LNCAP (cell line): Measurements from ENCODE around the gene UBAP1L.

ENCODE experiments used
- TF ChIP-seq, protein P1 (sequence below): fragments of 450-650 bp; IDR thresholded peaks from 2 replicates; pipeline ENCODE4 v1.5.1; 2017; ENCODE audit warnings: mild to moderate bottlenecking

The UBAP1L gene

GRCh38 chr15:65076486-65077290, 38.3 kb downstream of the UBAP1L start, which contains the start of gene KBTBD13:
KBTBD13 (plus strand) TSS chr15:65076746; CDS start chr15:65076816, 70 bp downstream.
- TF ChIP-seq, protein P1, sequence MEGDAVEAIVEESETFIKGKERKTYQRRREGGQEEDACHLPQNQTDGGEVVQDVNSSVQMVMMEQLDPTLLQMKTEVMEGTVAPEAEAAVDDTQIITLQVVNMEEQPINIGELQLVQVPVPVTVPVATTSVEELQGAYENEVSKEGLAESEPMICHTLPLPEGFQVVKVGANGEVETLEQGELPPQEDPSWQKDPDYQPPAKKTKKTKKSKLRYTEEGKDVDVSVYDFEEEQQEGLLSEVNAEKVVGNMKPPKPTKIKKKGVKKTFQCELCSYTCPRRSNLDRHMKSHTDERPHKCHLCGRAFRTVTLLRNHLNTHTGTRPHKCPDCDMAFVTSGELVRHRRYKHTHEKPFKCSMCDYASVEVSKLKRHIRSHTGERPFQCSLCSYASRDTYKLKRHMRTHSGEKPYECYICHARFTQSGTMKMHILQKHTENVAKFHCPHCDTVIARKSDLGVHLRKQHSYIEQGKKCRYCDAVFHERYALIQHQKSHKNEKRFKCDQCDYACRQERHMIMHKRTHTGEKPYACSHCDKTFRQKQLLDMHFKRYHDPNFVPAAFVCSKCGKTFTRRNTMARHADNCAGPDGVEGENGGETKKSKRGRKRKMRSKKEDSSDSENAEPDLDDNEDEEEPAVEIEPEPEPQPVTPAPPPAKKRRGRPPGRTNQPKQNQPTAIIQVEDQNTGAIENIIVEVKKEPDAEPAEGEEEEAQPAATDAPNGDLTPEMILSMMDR, result no peak

DNA sequence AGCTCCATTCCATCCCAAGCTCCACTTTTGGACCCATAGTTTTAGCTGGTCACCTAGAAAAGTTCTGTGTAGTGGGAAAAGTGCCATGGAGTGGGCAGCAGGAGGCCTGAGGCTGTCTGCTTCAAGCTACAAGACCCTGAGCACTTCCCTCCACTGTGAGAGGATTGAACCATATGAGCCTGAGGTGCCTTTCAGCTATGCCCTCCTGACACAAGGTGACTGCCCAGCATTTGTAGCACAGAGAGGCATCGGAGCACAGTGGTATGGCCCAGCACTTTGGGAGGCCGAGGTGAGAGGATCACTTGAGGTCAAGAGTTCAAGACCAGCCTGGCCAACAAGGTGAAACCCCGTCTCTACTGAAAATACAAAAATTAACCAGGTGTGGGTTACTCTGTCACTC, 42.4 kb downstream of the UBAP1L start:
- TF ChIP-seq, protein P1, result no peak

GRCh38 chr15:65072027-65072426, 43.0 kb downstream of the UBAP1L start:
- TF ChIP-seq, protein P1, result no peak

- TF ChIP-seq, protein P1, result no peak
These were observed 43.6 kb downstream of the UBAP1L start for GRCh38 chr15:65071381-65071811.

- TF ChIP-seq, protein P1, result no peak
These were observed 45.0 kb downstream of the UBAP1L start for GRCh38 chr15:65069779-65070546.

- TF ChIP-seq, protein P1, result no peak
These were observed 45.8 kb downstream of the UBAP1L start for GRCh38 chr15:65069179-65069578.

DNA sequence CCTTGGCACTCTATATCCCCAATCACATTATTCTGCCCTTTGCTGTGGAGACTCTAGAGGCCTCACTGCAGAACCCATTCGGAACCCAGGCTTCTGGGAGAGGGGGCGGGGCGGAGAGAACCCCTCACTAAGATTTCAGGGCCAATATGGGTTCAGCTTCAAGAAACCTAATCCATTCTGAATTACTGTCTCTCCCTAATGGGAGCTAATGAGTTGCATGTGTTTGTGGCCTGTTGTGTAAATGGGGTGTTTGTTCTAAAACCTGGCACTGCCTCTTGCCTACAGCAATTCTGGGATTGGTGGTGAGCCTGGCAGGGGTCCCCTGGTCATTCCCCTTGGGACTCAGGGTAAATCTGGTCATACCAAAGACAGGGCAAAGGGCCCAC, 46.6 kb downstream of the UBAP1L start:
- TF ChIP-seq, protein P1, result no peak
